Neural cell (in vitro differentiated cells): Measurements from ENCODE around the gene KCNK18. TPM values are rescaled to one million over a fixed set of nuclear protein-coding genes. Genes with fewer than 3 reads are reported as not detected.

Source experiments
- H2AFZ ChIP-seq: fragments of 200-600, 300-800 bp; sonication (generic), shearing (Covaris generic); 2 replicates; pipeline ENCODE4 v1.6.0; 2014; ENCODE audit warnings: low read depth, mild to moderate bottlenecking, antibody characterized with exemption, low read length, moderate library complexity
- H3F3A ChIP-seq: fragments of 200-600 bp; shearing (Covaris generic); 2 replicates; pipeline ENCODE4 v1.6.1; 2016; ENCODE audit warnings: mild to moderate bottlenecking, moderate library complexity, mixed read lengths, antibody characterized with exemption, low read length; ENCODE audit not compliant: insufficient read depth, poor library complexity, severe bottlenecking
- H3K27ac ChIP-seq: fragments of 200-600, 300-800 bp; sonication (generic), shearing (Covaris generic); 2 replicates; pipeline ENCODE4 v1.5.1; 2014; ENCODE audit warnings: mild to moderate bottlenecking, low read length, moderate library complexity
- H3K27me3 ChIP-seq: fragments of 300-800, 200-600 bp; sonication (generic), shearing (Covaris generic); 2 replicates; pipeline ENCODE4 v1.6.0; 2014; ENCODE audit warnings: mild to moderate bottlenecking, low read depth, low read length, moderate library complexity; ENCODE audit not compliant: insufficient read depth
- H3K36me3 ChIP-seq: fragments of 300-800, 200-600 bp; sonication (generic), shearing (Covaris generic); 2 replicates; pipeline ENCODE4 v1.5.1; 2014; ENCODE audit warnings: mild to moderate bottlenecking, antibody characterized with exemption, low read length, moderate library complexity; ENCODE audit not compliant: insufficient read depth
- H3K4me2 ChIP-seq: fragments of 300-800, 200-600 bp; sonication (generic), shearing (Covaris generic); 2 replicates; pipeline ENCODE4 v1.6.0; 2014; ENCODE audit warnings: mild to moderate bottlenecking, low read length
- H3K4me3 ChIP-seq: fragments of 300-800, 200-600 bp; sonication (generic), shearing (Covaris generic); 2 replicates; pipeline ENCODE4 v1.5.1; 2014; ENCODE audit warnings: mild to moderate bottlenecking, low read length, moderate library complexity
- H3K79me2 ChIP-seq: fragments of 200-600 bp; shearing (Covaris generic); replicated peaks from 2 replicates; pipeline ENCODE4 v1.6.0; 2014; ENCODE audit warnings: mild to moderate bottlenecking, low read length, moderate library complexity; ENCODE audit not compliant: insufficient read depth
- H3K9ac ChIP-seq: fragments of 300-800, 200-600 bp; sonication (generic), shearing (Covaris generic); 2 replicates; pipeline ENCODE4 v1.6.1; 2016; ENCODE audit warnings: mild to moderate bottlenecking, low read length, mixed read lengths
- H3K9me2 ChIP-seq: fragments of 200-600 bp; shearing (Covaris generic); 2 replicates; pipeline ENCODE4 v1.6.1; 2016; ENCODE audit warnings: mild to moderate bottlenecking, low read length, mixed read lengths; ENCODE audit not compliant: insufficient read depth
- H3K9me3 ChIP-seq: fragments of 200-600, 300-800 bp; sonication (generic), shearing (Covaris generic); 2 replicates; pipeline ENCODE4 v1.6.1; 2016; ENCODE audit warnings: mild to moderate bottlenecking, mixed run types, low read length, moderate library complexity, mixed read lengths
- H4K20me1 ChIP-seq: fragments of 200-600 bp; shearing (Covaris generic); 2 replicates; pipeline ENCODE4 v1.6.1; 2016; ENCODE audit warnings: mild to moderate bottlenecking, mixed run types; ENCODE audit not compliant: insufficient read depth
- EP300 ChIP-seq: fragments of 450-650 bp; conservative IDR thresholded peaks from 2 replicates; pipeline ENCODE4 v1.6.1; 2014; ENCODE audit warnings: antibody characterized with exemption, mild to moderate bottlenecking, moderate library complexity; ENCODE audit not compliant: poor library complexity, severe bottlenecking
- EZH2 ChIP-seq: fragments of 200-600, 300-800 bp; shearing (Covaris generic), sonication (generic); IDR thresholded peaks from 2 replicates; pipeline ENCODE4 v1.6.1; 2014; ENCODE audit warnings: antibody characterized with exemption, low read length, borderline replicate concordance, mild to moderate bottlenecking; ENCODE audit not compliant: insufficient read depth, poor library complexity, severe bottlenecking
- MXI1 ChIP-seq: fragments of 450-650 bp; conservative IDR thresholded peaks from 2 replicates; pipeline ENCODE4 v1.6.1; 2014; ENCODE audit warnings: antibody characterized with exemption, mild to moderate bottlenecking; ENCODE audit not compliant: poor library complexity, severe bottlenecking
- POLR2AphosphoS5 ChIP-seq: IDR thresholded peaks from 2 replicates; pipeline ENCODE4 v1.6.1; 2012
- RAD21 ChIP-seq: fragments of 450-650 bp; conservative IDR thresholded peaks from 2 replicates; pipeline ENCODE4 v1.6.1; 2014; ENCODE audit warnings: antibody characterized with exemption, mild to moderate bottlenecking, moderate library complexity
- SMC3 ChIP-seq: fragments of 450-650 bp; conservative IDR thresholded peaks from 2 replicates; pipeline ENCODE4 v1.6.1; 2014; ENCODE audit warnings: antibody characterized with exemption, mild to moderate bottlenecking, moderate library complexity; ENCODE audit not compliant: poor library complexity
- TAF1 ChIP-seq: IDR thresholded peaks from 2 replicates; pipeline ENCODE4 v1.6.1; 2012; ENCODE audit warnings: low read depth
- polyA plus RNA-seq: library from polyadenylated mRNA; depleted of rRNA; stranded (reverse); fragments of >200 nt; gene quantifications from 2 replicates; pipeline ENCODE4 v1.2.3, GENCODE V29; 2014
- TF ChIP-seq, protein P1 (sequence below): IDR thresholded peaks from 2 replicates; pipeline ENCODE4 v1.6.1; 2012; ENCODE audit warnings: borderline replicate concordance
- TF ChIP-seq, protein P2 (sequence below): fragments of 450-650 bp; IDR thresholded peaks from 2 replicates; pipeline ENCODE4 v1.5.1; 2014; ENCODE audit warnings: antibody characterized with exemption, mild to moderate bottlenecking, moderate library complexity; ENCODE audit not compliant: poor library complexity, severe bottlenecking

The KCNK18 gene
- polyA plus RNA-seq, 1 donor from 2014 or later, result not detected

GRCh38 chr10:117204316-117204715, 7.0 kb downstream of the KCNK18 start:
- Histone ChIP-seq H3K79me2 (no peaks in the 10 kb centered on the region), H3K36me3 (no peaks in the 10 kb centered on the region), H3K27ac (no peak overlapping the region), H3K9ac (no peak overlapping the region), H2AFZ (no peak overlapping the region), H3K27me3 (no peaks in the 10 kb centered on the region), H3K4me2 (no peak overlapping the region), H3K9me3 (no peaks in the 10 kb centered on the region), H3K9me2 (no peaks in the 10 kb centered on the region), H4K20me1 (no peaks in the 10 kb centered on the region), H3K4me3 (no peak overlapping the region), H3F3A (no peaks in the 10 kb centered on the region)
- TF ChIP-seq MXI1 (no peak), SMC3 (no peak), EP300 (no peak), RAD21 (no peak), POLR2AphosphoS5 (no peak), EZH2 (no peak), TAF1 (no peak)
- TF ChIP-seq, protein P1, sequence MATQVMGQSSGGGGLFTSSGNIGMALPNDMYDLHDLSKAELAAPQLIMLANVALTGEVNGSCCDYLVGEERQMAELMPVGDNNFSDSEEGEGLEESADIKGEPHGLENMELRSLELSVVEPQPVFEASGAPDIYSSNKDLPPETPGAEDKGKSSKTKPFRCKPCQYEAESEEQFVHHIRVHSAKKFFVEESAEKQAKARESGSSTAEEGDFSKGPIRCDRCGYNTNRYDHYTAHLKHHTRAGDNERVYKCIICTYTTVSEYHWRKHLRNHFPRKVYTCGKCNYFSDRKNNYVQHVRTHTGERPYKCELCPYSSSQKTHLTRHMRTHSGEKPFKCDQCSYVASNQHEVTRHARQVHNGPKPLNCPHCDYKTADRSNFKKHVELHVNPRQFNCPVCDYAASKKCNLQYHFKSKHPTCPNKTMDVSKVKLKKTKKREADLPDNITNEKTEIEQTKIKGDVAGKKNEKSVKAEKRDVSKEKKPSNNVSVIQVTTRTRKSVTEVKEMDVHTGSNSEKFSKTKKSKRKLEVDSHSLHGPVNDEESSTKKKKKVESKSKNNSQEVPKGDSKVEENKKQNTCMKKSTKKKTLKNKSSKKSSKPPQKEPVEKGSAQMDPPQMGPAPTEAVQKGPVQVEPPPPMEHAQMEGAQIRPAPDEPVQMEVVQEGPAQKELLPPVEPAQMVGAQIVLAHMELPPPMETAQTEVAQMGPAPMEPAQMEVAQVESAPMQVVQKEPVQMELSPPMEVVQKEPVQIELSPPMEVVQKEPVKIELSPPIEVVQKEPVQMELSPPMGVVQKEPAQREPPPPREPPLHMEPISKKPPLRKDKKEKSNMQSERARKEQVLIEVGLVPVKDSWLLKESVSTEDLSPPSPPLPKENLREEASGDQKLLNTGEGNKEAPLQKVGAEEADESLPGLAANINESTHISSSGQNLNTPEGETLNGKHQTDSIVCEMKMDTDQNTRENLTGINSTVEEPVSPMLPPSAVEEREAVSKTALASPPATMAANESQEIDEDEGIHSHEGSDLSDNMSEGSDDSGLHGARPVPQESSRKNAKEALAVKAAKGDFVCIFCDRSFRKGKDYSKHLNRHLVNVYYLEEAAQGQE, result no peak
- TF ChIP-seq, protein P2, sequence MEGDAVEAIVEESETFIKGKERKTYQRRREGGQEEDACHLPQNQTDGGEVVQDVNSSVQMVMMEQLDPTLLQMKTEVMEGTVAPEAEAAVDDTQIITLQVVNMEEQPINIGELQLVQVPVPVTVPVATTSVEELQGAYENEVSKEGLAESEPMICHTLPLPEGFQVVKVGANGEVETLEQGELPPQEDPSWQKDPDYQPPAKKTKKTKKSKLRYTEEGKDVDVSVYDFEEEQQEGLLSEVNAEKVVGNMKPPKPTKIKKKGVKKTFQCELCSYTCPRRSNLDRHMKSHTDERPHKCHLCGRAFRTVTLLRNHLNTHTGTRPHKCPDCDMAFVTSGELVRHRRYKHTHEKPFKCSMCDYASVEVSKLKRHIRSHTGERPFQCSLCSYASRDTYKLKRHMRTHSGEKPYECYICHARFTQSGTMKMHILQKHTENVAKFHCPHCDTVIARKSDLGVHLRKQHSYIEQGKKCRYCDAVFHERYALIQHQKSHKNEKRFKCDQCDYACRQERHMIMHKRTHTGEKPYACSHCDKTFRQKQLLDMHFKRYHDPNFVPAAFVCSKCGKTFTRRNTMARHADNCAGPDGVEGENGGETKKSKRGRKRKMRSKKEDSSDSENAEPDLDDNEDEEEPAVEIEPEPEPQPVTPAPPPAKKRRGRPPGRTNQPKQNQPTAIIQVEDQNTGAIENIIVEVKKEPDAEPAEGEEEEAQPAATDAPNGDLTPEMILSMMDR, result no peak

- Histone ChIP-seq H3K9ac (no peak overlapping the region), H3K27ac (no peak overlapping the region), H3K9me3 (peaks cover 7% of the 10 kb centered on the region), H3K4me3 (no peak overlapping the region), H3K79me2 (no peaks in the 10 kb centered on the region), H3K27me3 (peaks cover 19% of the 10 kb centered on the region), H2AFZ (no peak overlapping the region), H3F3A (no peaks in the 10 kb centered on the region), H3K9me2 (no peaks in the 10 kb centered on the region), H4K20me1 (no peaks in the 10 kb centered on the region), H3K36me3 (no peaks in the 10 kb centered on the region), H3K4me2 (no peak overlapping the region)
- TF ChIP-seq POLR2AphosphoS5, result no peak
Measured at GRCh38 chr10:117212176-117212575, 14.9 kb downstream of the KCNK18 start.

- Histone ChIP-seq H3K4me3 (no peak overlapping the region), H3K27me3 (peaks cover 26% of the 10 kb centered on the region), H3K9me2 (no peaks in the 10 kb centered on the region), H3K4me2 (no peak overlapping the region), H3F3A (no peaks in the 10 kb centered on the region), H3K27ac (no peak overlapping the region), H3K36me3 (no peaks in the 10 kb centered on the region), H3K79me2 (no peaks in the 10 kb centered on the region), H2AFZ (no peak overlapping the region), H3K9ac (no peak overlapping the region), H4K20me1 (no peaks in the 10 kb centered on the region), H3K9me3 (peaks cover 7% of the 10 kb centered on the region)
- TF ChIP-seq, protein P2, result no peak
- TF ChIP-seq EZH2, result no peak
- TF ChIP-seq EP300, result no peak
- no peak for TF ChIP-seq SMC3
- TF ChIP-seq MXI1, result no peak
- TF ChIP-seq, protein P1, result no peak
- no peak for TF ChIP-seq TAF1
- no peak for TF ChIP-seq RAD21
- no peak for TF ChIP-seq POLR2AphosphoS5
Measured at GRCh38 chr10:117214401-117214800, 17.1 kb downstream of the KCNK18 start.
